ENCODE data around the gene YTHDF1.
"Not testable (repeated sequence)": the region's sequence is repeated elsewhere in the genome, so short reads cannot be mapped to it uniquely, and the experiment has no call there.

- not testable (repeated sequence) for TF ChIP-seq EP300, REST, CTCF (IDR thresholded peaks at IDR 0.05)
Measured at GRCh38 chr20:63159251-63159650, 56.7 kb downstream of the YTHDF1 start.
